GM04504 (cell line): ENCODE data around the gene MRM2.

Source experiments
- DNase-seq: peaks from one replicate; pipeline ENCODE4 v3.0.0-alpha.2; 2012; ENCODE audit warnings: low read depth

Gene MRM2

DNA sequence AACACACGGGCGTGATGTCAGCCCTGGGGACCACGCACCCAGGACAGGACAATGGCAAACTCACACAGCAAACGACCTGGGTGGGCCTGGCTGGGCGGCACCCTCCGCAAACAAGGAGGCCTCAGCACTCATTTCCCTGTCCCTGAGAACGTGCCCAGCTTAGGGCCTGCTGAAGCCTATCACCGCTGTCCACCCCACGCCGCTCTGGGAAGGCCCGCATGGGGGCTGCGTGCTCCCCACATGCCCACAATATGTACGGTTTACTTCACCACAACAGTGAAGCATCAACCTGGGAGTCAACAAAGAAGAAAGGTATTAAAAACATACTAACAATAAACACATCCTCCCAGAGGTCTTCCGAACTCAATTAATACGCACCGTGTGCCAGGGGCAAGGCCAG lies 21.5 kb downstream of the MRM2 start:
- no peak for DNase-seq

- no peak for DNase-seq
Measured at GRCh38 chr7:2220030-2220429, 22.0 kb downstream of the MRM2 start.

- DNase-seq, result no peak
Measured at GRCh38 chr7:2219606-2220005, 22.4 kb downstream of the MRM2 start.

GRCh38 chr7:2219136-2219535 lies 22.9 kb downstream of the MRM2 start:
- DNase-seq, result no peak

GRCh38 chr7:2218444-2218785 lies 23.6 kb downstream of the MRM2 start:
- DNase-seq, result no peak

DNA sequence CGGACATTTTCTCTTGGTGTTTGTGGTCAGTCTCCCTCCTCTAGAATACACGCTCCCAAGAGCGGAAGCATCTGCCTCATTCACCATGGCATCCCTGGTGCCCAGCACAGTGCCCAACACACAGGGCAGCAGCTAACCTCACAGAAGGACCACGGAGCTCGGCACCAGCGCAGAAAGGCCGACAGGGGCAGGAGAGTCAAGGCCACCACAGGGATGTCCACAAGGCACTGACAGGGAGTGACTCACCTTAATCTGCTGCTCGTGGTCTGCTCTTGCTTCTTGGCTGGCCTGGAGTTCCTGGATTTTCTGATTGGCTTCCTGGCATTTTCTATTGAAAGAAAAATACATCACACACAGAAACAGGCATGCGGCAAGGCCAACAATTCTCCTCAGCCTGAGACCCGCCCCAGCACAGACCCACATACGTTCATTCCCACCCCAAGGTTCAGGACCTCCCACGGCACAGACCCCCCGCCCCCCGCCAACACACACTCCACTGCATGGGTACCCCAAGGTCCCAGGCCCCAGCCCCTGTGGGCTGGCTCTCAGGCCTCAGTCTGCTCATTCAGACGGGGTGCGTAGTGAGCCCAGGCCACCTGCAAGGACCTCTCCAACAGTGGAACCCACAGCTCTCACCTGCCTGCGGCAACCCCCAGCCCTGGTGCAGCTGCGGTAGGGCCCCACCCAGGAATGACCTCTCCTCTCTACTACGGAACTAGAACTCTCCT lies 24.1 kb downstream of the MRM2 start:
- DNase-seq, result no peak

DNA sequence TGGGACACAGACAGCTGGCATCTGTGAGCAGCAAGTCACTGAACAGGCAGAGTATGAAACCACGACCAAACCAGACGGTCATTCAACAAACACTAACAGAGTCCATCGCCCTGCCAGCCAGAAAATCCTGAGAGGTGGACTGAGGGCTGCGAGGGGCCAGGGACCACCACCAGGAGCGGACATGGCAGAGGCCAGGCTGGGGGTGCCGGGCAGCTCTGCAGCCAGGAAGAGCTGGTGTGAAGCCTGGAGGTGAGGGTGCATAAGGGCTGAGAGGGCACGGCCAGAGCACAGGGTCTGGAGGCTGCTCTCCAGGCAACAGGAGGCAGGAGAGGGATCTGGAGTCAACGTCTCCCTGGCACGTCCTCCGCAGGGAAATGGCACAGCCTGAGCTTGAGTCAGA lies 24.8 kb downstream of the MRM2 start:
- no peak for DNase-seq

DNA sequence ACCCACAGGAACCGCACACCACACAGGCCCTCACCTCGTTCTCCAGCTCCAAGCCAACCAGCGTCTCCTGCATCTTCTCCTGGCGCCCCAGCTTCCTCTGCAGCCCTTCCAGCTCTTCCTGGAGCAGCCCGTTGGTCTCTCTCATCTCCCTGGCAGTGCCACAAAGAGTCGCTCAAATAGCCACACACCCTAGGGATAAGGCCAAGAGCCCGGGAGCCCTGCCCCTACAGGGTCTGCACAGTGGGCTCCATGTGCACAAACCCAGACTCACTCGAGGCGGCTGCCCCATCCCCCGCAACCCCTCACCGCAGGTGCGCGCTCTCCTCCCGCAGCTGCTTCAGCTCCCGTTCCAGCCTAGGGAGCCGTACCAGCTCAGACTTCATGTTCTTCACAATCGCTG lies 26.2 kb downstream of the MRM2 start:
- no peak for DNase-seq

GRCh38 chr7:2214636-2215035 lies 27.4 kb downstream of the MRM2 start:
- DNase-seq, result no peak

DNA sequence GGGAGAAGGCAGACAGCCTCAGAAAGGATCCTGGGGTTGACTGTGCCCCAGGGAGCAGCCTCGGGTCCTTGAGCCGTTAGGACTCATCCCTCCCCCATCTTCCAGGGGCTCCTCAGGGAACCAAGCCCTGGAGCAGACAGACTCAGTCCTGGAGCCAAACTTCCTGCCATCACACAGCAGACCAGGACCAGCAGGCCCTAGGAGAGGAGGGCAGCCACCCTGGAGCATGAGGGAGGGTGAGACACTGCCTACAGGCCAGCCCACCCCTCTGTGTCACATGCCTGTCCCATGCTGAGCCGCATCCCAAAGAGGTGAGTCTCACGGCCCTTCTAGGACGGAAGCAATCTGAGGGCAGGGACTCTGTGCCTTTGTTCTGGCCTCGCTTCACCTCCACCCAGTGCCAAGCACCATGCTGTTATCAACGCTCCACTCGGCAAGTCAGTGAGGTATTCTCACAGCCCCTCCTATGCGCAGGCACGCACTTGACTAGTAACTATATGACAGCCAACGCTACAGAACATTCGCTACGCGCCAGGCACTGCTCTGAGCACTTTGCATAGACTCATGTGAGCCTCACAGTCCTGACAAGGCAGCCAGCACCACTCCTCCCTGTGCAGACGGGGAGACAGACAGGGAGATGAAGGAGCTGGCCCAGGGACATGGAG lies 28.3 kb downstream of the MRM2 start:
- no peak for DNase-seq

DNA sequence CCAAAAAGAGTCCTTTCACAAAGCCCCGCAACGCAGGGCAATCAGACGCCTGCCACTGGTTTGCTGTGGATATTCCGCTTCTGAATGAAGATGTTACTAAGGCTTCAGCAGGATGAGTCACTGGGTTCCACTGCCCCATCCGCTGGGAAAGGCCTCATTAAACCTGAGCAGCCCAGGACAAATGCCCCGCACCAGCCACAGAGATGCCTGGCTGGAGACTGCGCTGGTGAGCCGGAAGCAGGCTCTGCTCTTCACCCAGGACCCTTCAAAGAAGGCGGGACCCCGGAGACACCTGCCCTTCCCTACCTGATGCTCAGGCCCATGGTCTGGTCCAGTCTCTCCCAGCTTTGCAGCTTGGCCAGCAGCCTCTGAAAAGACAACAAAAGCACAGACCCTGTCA lies 29.1 kb downstream of the MRM2 start:
- no peak for DNase-seq

DNA sequence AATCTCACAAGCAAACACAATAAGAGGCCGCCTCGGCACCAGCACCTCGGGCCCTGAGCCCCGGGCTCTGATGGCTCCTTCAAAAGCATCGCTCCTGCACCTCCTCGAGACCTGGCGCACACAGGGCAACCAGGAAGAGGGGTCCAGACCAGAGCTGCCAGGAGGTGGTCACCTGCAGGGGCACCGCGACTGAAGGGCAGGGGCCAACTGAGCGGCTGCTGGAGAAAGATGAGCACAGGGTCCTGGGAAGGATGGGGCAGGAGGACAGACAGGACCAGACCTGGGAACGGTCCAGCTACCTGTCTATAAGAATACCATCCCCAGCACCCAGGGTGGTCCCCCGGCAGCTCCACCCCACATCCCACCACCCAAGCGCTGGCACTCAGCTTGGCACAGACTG lies 30.1 kb downstream of the MRM2 start:
- no peak for DNase-seq

DNA sequence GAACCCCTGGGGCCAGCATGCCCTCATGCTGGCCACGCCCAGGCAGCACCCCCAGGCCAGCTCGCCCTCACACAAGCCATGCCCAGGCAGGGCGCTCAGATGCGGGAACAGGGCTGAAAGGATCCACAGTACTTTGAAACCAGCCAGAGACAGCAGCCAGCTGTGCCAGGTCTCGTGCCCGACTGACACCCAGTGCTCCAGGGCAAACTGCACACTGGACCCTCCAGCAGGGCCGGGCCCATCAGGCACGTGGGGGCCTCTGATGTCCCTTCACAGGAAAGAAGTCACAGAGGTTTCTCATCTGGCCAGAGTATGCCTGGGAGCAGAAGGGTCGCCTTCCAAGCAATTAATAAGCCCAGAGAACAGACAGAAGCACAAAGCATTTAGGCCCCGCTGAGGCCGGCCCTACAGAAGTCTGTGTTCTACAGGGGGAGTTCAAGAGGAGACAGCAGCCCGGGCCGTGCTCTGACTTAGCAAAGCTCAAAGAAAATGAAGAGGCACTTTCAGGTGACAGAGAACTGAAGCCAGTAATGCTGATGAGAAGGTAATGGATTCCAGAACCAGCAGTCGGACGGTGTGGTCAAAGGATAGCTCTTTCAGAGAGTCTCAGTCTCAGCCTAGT lies 30.6 kb downstream of the MRM2 start:
- DNase-seq, result no peak

DNA sequence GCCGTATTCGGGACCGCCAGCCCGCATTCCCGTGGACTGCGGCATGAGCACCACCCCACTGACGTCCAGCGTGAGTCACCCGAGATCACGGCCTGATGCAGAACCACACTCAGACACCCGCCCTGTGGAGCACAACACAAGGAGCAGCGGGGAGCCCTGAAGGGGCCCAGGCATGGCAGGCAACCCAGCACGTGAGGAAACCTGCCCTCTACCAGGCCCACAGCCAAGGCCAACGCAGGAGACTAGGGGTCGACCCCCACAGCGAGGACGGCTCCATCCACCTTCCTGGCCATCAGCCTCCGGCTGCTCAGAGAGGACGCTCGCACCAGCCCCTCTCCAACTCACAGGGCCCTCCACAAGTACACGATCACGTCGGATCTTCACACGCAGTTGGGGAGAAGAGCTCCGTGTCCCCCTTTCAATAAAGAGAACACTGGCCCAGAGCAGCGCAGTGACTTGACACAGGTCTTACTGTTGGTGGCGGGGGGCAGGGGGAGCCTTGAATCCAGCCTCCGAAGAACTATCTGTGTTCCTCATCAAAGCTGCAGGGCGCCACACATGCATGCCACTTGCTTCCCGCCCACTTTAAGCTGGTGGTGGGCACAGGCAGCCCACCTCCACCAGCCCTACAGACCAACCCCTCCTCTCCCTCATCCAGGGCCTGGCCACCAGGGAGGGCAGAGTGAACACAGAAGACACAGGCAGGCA lies 31.3 kb downstream of the MRM2 start:
- DNase-seq, result no peak

GRCh38 chr7:2209961-2210323 lies 32.1 kb downstream of the MRM2 start:
- no peak for DNase-seq

- peak; percentile 44 for DNase-seq
Measured at GRCh38 chr7:2209146-2209960, 32.7 kb downstream of the MRM2 start.

- no peak for DNase-seq
Measured at GRCh38 chr7:2208712-2209111, 33.3 kb downstream of the MRM2 start.

DNA sequence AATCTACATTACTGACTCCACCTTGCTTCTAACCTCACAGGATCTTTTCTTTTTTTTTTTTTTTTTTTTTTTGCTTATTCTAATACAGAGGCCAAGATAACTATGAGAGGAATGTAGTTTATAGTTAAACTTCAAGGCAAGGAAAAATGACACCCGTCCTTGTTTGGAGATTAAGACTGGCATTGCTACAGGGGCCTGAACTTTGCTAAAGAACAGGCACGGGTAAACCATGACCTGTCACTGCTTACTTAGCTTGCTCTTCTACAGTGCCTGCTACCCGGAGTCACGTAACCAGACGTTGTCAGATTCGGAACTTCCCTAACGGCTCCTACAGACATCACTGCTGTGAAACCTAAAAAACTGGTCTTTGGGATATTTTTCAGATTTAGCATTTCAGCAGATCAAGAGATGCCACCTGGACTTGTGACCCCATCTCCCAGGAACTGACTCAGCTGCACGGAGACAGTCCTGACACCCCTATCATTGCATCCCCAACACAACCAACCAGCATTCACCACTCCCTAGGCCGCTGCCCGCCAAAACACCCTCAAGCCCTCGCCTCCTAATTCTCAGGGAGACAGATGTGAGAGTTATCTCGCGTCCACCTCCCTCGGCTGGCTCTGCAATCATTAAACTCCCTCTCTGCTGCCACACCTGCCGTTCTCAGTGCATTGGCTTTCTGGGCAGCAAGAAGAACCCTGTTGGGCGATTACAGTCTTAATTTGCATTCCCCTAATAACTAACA lies 36.8 kb downstream of the MRM2 start:
- DNase-seq, result no peak

DNA sequence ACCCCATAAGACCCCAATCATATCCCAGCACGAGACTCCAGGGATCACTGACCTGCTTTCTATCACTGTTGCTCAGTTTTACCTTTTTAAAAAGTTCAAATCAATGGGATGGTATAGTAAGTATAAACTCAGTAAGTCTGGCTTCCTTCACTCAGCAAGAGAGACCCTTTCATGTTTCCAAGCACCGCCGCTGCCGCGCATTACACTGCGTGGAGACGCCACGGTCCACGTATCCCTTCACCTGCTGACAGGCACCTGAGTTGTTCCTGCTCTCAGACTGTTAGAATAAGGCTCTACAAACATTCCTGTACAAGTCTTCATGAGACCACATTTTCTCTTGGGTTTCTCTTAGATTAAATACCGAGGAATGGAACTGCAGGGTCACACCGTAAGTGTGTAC lies 37.6 kb downstream of the MRM2 start:
- no peak for DNase-seq

DNA sequence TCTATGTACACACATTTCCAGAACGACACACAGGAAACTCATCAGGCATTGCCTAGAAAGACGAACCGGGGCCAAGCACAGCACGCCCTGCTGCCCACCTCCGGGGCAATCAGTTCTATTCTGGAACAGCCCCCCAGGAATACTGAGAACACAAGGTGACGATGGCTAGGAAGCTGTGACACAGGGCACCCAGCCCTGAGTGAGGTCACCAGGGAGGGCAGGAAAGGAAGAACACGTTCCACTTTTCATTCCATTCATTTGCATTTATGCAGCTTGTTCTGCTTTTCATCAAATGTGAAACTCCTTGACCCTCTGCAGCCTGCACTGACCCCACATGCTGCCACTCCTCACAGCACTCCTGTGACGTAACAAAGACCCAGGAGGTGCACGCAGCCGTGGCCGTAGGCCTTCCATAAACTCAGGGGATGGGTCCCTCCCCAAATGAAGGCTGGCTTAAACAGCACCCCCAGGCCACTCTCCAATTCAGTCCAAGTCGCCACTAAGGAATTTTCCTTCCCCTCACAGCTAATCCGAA lies 38.2 kb downstream of the MRM2 start:
- DNase-seq, result no peak
